ENCODE measurements around the gene FRAT2.

FRAT2 gene

GRCh38 chr10:97325754-97326153 is 8.8 kb downstream of the FRAT2 start:
- DNase-seq (ENCODE audit: low read depth in 2 of 2): no peak

GRCh38 chr10:97323501-97323900 is 11.0 kb downstream of the FRAT2 start:
- no peak for DNase-seq (ENCODE audit: low read depth in 2 of 2)

- no peak for DNase-seq (ENCODE audit: low read depth in 2 of 2)
Observed at GRCh38 chr10:97321804-97322190, 12.7 kb downstream of the FRAT2 start.

GRCh38 chr10:97321032-97321803 is 13.3 kb downstream of the FRAT2 start:
- no peak for DNase-seq (ENCODE audit: low read depth in 2 of 2)

- no peak for DNase-seq (ENCODE audit: low read depth in 2 of 2)
Observed at GRCh38 chr10:97320480-97321031, 14.0 kb downstream of the FRAT2 start.

- DNase-seq (ENCODE audit: low read depth in 2 of 2): peak; percentile 29 to 57
Observed at GRCh38 chr10:97319671-97320479, 14.7 kb downstream of the FRAT2 start.

GRCh38 chr10:97318772-97319651 is 15.5 kb downstream of the FRAT2 start, which contains the start of gene FRAT1:
Gene FRAT1, plus strand, starts transcription at chr10:97319271. Its CDS starts 183 bp downstream, at chr10:97319454.
- peak; percentile 78 for DNase-seq (ENCODE audit: low read depth in 2 of 2)

- DNase-seq (ENCODE audit: low read depth in 2 of 2): no peak
Observed at GRCh38 chr10:97314671-97315070, 19.9 kb downstream of the FRAT2 start.

- no peak for DNase-seq (ENCODE audit: low read depth in 2 of 2)
Observed at GRCh38 chr10:97312897-97313296, 21.6 kb downstream of the FRAT2 start.

- DNase-seq (ENCODE audit: low read depth in 2 of 2): no peak
Observed at GRCh38 chr10:97311111-97311626, 23.4 kb downstream of the FRAT2 start.

- DNase-seq (ENCODE audit: low read depth in 2 of 2): no peak
Observed at GRCh38 chr10:97307866-97308780, 26.4 kb downstream of the FRAT2 start.

- no peak for DNase-seq (ENCODE audit: low read depth in 2 of 2)
Observed at GRCh38 chr10:97307441-97307840, 27.1 kb downstream of the FRAT2 start.

GRCh38 chr10:97302088-97302791 is 32.3 kb downstream of the FRAT2 start:
- no peak for DNase-seq (ENCODE audit: low read depth in 2 of 2)

- no peak for DNase-seq (ENCODE audit: low read depth in 2 of 2)
Observed at GRCh38 chr10:97300980-97301379, 33.5 kb downstream of the FRAT2 start.

- no peak for DNase-seq (ENCODE audit: low read depth in 2 of 2)
Observed at GRCh38 chr10:97298223-97298571, 36.3 kb downstream of the FRAT2 start.

- no peak for DNase-seq (ENCODE audit: low read depth in 2 of 2)
Observed at GRCh38 chr10:97297556-97298222, 36.8 kb downstream of the FRAT2 start.

GRCh38 chr10:97292862-97293198 is 41.7 kb downstream of the FRAT2 start:
- DNase-seq (ENCODE audit: low read depth in 2 of 2): no peak

GRCh38 chr10:97292097-97292861 is 42.2 kb downstream of the FRAT2 start, which contains the start of gene ARHGAP19:
Gene ARHGAP19, minus strand, starts transcription at chr10:97292637. Its CDS starts 10 bp downstream, at chr10:97292627.
- DNase-seq (ENCODE audit: low read depth in 2 of 2): peak; percentile 88 to 93

Measured in stimulated activated CD8-positive, alpha-beta memory T cell treated with anti-CD3 and anti-CD28 coated beads, Interleukin-7, amount 100 ng/mL, for 4 hours (primary cell).